SK-N-SH (cell line): ENCODE results near the gene CLEC16A. TPM values are rescaled to one million over a fixed set of nuclear protein-coding genes. Genes with fewer than 3 reads are reported as not detected.

Source experiments
- CTCF ChIA-PET: fragments of 300-600, 350-600 bp; formaldehyde crosslinking; extraction: SDS; loops from one replicate; lab custom pipeline; 2021; lab: Yijun Ruan, JAX
- POLR2A ChIA-PET: fragments of 350-600 bp; sonication (Branson Sonifier 250); formaldehyde crosslinking; extraction: SDS; loops from one replicate; lab custom pipeline; 2020; ENCODE audit warnings: antibody characterized with exemption, inconsistent platforms; lab: Yijun Ruan, JAX
- DNase-seq: peaks from one replicate; pipeline ENCODE4 v3.0.0; 2012
- H2AFZ ChIP-seq: fragments of 200-600 bp; sonication (generic); 2 replicates; pipeline ENCODE4 v1.8.1; 2016; ENCODE audit warnings: antibody characterized with exemption, mild to moderate bottlenecking, low read depth
- H3F3A ChIP-seq: fragments of 200-600 bp; sonication (generic); replicated peaks from 2 replicates; pipeline ENCODE3; 2016; ENCODE audit warnings: antibody characterized with exemption, mild to moderate bottlenecking; ENCODE audit not compliant: insufficient read depth
- H3K27ac ChIP-seq, 2 experiments: fragments of 200-500 bp in 1 of 2; fragments of 200-600 bp in 1 of 2; sonication (Bioruptor generic) in 1 of 2; sonication (generic), shearing (Covaris generic) in 1 of 2; 2 replicates each; pipeline versions ENCODE4 v1.5.1 to v1.6.1; 2014 to 2016; ENCODE audit warnings: low read depth in 2 of 2, inconsistent platforms in 1 of 2, low read length in 1 of 2, mild to moderate bottlenecking in 1 of 2, mixed read lengths in 1 of 2
- H3K27me3 ChIP-seq: fragments of 200-600 bp; sonication (generic), shearing (Covaris generic); 2 replicates; pipeline ENCODE4 v1.6.1; 2016; ENCODE audit warnings: mixed run types; ENCODE audit not compliant: insufficient read depth
- H3K36me3 ChIP-seq, 2 experiments: fragments of 200-500 bp in 1 of 2; fragments of 200-600 bp in 1 of 2; sonication (Bioruptor generic) in 1 of 2; sonication (generic) in 1 of 2; replicated peaks in 1 of 2; 2 replicates each; pipeline versions ENCODE3 to v1.5.1; 2014 to 2016; ENCODE audit warnings: low read length in 1 of 2, mild to moderate bottlenecking in 1 of 2; ENCODE audit not compliant: insufficient read depth in 2 of 2, control insufficient read depth in 1 of 2
- H3K4me1 ChIP-seq, 2 experiments: fragments of 200-500 bp in 1 of 2; fragments of 200-600 bp in 1 of 2; sonication (Bioruptor generic) in 1 of 2; sonication (generic), shearing (Covaris generic) in 1 of 2; 2 replicates each; pipeline versions ENCODE4 v1.5.1 to v1.6.1; 2014 to 2016; ENCODE audit warnings: low read depth in 1 of 2, low read length in 1 of 2, mixed run types in 1 of 2; ENCODE audit not compliant: insufficient read depth in 2 of 2, control insufficient read depth in 1 of 2
- H3K4me2 ChIP-seq: fragments of 200-600 bp; sonication (generic), shearing (Covaris generic); 2 replicates; pipeline ENCODE4 v1.6.1; 2017; ENCODE audit warnings: mixed run types
- H3K4me3 ChIP-seq, 2 experiments: fragments of 200-500 bp in 1 of 2; fragments of 200-600 bp in 1 of 2; sonication (Bioruptor generic) in 1 of 2; sonication (generic), shearing (Covaris generic) in 1 of 2; 2 replicates each; pipeline versions ENCODE4 v1.5.1 to v1.8.1; 2014 to 2016; ENCODE audit warnings: low read depth in 2 of 2, inconsistent platforms in 1 of 2, low read length in 1 of 2, mild to moderate bottlenecking in 1 of 2, mixed read lengths in 1 of 2, moderate library complexity in 1 of 2
- H3K79me2 ChIP-seq: fragments of 200-600 bp; sonication (generic); 2 replicates; pipeline ENCODE4 v1.8.1; 2017; ENCODE audit warnings: mild to moderate bottlenecking; ENCODE audit not compliant: insufficient read depth
- H3K9ac ChIP-seq: fragments of 200-600 bp; sonication (generic); 2 replicates; pipeline ENCODE4 v1.6.1; 2017; ENCODE audit warnings: mixed run types
- H3K9me2 ChIP-seq: fragments of 200-600 bp; sonication (generic); 2 replicates; pipeline ENCODE4 v1.6.1; 2017; ENCODE audit warnings: mixed run types
- H3K9me3 ChIP-seq: fragments of 200-600 bp; sonication (generic); 2 replicates; pipeline ENCODE4 v1.6.1; 2017; ENCODE audit warnings: mixed run types, mild to moderate bottlenecking, moderate library complexity
- H4K20me1 ChIP-seq: fragments of 200-600 bp; sonication (generic); 2 replicates; pipeline ENCODE4 v1.6.1; 2017; ENCODE audit warnings: mild to moderate bottlenecking, mixed run types; ENCODE audit not compliant: insufficient read depth
- CHD2 ChIP-seq: fragments of 150-350 bp; IDR thresholded peaks from 2 replicates; pipeline ENCODE4 v1.6.1; 2018; ENCODE audit warnings: low read length; ENCODE audit not compliant: partially characterized antibody
- ELF1 ChIP-seq: IDR thresholded peaks from 2 replicates; pipeline ENCODE4 v1.4.0; 2012
- FOXJ3 ChIP-seq: sonication (generic); formaldehyde crosslinking; IDR thresholded peaks from 2 replicates; pipeline ENCODE4 v1.5.1; 2020; ENCODE audit warnings: mild to moderate bottlenecking, missing genetic modification reagents
- GABPA ChIP-seq: IDR thresholded peaks from 2 replicates; pipeline ENCODE4 v1.4.0; 2012; ENCODE audit warnings: low read depth, mild to moderate bottlenecking
- GATA2 ChIP-seq: sonication (generic); formaldehyde crosslinking; IDR thresholded peaks from 2 replicates; pipeline ENCODE4 v1.5.0; 2020; ENCODE audit warnings: mild to moderate bottlenecking, missing genetic modification reagents
- JUND ChIP-seq: IDR thresholded peaks from 2 replicates; pipeline ENCODE4 v1.4.0; 2012
- NRF1 ChIP-seq: IDR thresholded peaks from 2 replicates; pipeline ENCODE4 v1.6.1; 2012; ENCODE audit warnings: low read depth, mild to moderate bottlenecking, low read length
- RCOR1 ChIP-seq: fragments of 150-350 bp; IDR thresholded peaks from 2 replicates; pipeline ENCODE4 v1.6.1; 2017; ENCODE audit warnings: antibody characterized with exemption, low read length
- RFX5 ChIP-seq: IDR thresholded peaks from 2 replicates; pipeline ENCODE4 v1.6.1; 2012; ENCODE audit warnings: mild to moderate bottlenecking, improper control_type of control experiment, low read length
- RXRA ChIP-seq: IDR thresholded peaks from 2 replicates; pipeline ENCODE4 v1.4.0; 2012; ENCODE audit warnings: low read depth, mild to moderate bottlenecking, borderline replicate concordance
- SIN3A ChIP-seq: IDR thresholded peaks from 2 replicates; pipeline ENCODE4 v1.6.1; 2012; ENCODE audit warnings: low read depth, mild to moderate bottlenecking, low read length, moderate library complexity, borderline replicate concordance
- SMC3 ChIP-seq: IDR thresholded peaks from 2 replicates; pipeline ENCODE4 v1.6.1; 2012; ENCODE audit warnings: low read depth, low read length, improper control_type of control experiment
- TAF1 ChIP-seq: IDR thresholded peaks from 2 replicates; pipeline ENCODE4 v1.6.1; 2012; ENCODE audit warnings: low read depth, mild to moderate bottlenecking, low read length, moderate library complexity, borderline replicate concordance
- TCF12 ChIP-seq: IDR thresholded peaks from 2 replicates; pipeline ENCODE4 v1.4.0; 2012
- TEAD4 ChIP-seq: IDR thresholded peaks from 2 replicates; pipeline ENCODE4 v1.4.0; 2012; ENCODE audit warnings: mild to moderate bottlenecking, borderline replicate concordance; ENCODE audit not compliant: insufficient read depth
- WGBS: methylation state at CpG from one replicate; pipeline ENCODE4 v1.1.6; 2017; ENCODE audit warnings: low lambda C conversion rate; 5-methylcytosine and 5-hydroxymethylcytosine counted together
- polyA plus RNA-seq, 3 experiments: library from polyadenylated mRNA; depleted of rRNA; stranded (reverse); fragments of >200 nt; gene quantifications; 2 replicates each; pipeline ENCODE4 v1.2.3, GENCODE V29; 2012
- TF ChIP-seq, protein P1 (sequence below): fragments of 150-350 bp; IDR thresholded peaks from 2 replicates; pipeline ENCODE4 v1.6.1; 2017; ENCODE audit warnings: antibody characterized with exemption, low read length, low read depth, borderline replicate concordance
- TF ChIP-seq, protein P2 (sequence below): IDR thresholded peaks from 2 replicates; pipeline ENCODE4; 2012
- TF ChIP-seq, protein P3 (sequence below): IDR thresholded peaks from 2 replicates; pipeline ENCODE4 v1.4.0; 2012; ENCODE audit warnings: low read depth, borderline replicate concordance
- TF ChIP-seq, protein P4 (sequence below): IDR thresholded peaks from 2 replicates; pipeline ENCODE4 v1.6.1; 2012; ENCODE audit warnings: mild to moderate bottlenecking, low read depth, low read length, moderate library complexity
- TF ChIP-seq, protein P5 (sequence below): IDR thresholded peaks from 2 replicates; pipeline ENCODE4 v1.4.0; 2012; ENCODE audit warnings: low read depth, borderline replicate concordance

CLEC16A gene
- polyA plus RNA-seq, 1 of the 3 experiments (the other 2 are of a cell fraction), result 13.7 TPM

DNA sequence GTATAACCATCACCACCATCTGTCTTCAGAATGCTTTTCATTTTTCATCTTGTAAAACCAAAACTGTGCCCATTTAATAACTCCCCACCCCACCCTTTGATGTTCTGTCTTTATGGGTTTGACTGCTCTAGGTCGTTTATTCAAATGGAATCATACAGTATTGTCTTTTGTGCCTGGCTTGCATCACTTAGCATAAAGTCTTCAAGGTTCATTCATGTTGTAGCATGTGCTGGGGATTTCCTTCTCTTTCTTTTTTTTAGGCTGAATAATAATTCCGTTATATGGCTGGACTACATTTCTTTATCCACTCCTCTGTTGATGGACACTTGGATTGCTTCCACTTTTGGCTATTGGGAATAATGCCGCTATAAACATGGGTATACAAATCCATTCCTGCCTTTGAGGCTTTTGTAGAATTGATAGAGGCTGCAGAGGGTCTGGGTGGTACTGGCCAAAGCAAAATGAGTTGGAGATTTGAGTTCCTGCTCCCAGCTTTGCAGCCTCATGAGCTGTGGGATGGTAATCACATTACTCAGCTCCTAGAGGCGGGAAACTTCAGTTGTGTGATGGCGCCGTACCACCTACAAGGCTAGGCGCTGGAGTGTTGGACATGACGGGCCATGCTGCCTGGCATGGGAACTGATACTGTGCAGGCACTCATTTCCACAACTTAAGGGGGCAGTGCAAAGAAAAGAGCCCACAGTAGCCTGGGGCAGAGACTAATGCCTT lies 64.8 kb downstream of the CLEC16A start:
- no peak overlapping the region for H3K4me3 ChIP-seq
- no peak overlapping the region for H3K4me2 ChIP-seq
- ChIA-PET POLR2A (interaction anchor here (0.6 to 0.7 kb wide), 2 partner anchors 427 to 429 kb away, joined by 3 read pairs; no protein-coding TSS in a partner anchor), CTCF (no interaction called here)
- H3K79me2 ChIP-seq, result no peaks in the 10 kb centered on the region
- no peak overlapping the region for H3K27ac ChIP-seq
- 77% methylated on average over 8 of the region's 8 CpGs for WGBS
- peaks cover 3% of the 10 kb centered on the region for H3F3A ChIP-seq
- H3K9me2 ChIP-seq, result no peaks in the 10 kb centered on the region
- no peak for TF ChIP-seq SIN3A
- no peak for TF ChIP-seq GATA2 (CRISPR knock-in tag)
- TF ChIP-seq SMC3, result no peak
- TF ChIP-seq TEAD4, result no peak
- TF ChIP-seq, protein P1, sequence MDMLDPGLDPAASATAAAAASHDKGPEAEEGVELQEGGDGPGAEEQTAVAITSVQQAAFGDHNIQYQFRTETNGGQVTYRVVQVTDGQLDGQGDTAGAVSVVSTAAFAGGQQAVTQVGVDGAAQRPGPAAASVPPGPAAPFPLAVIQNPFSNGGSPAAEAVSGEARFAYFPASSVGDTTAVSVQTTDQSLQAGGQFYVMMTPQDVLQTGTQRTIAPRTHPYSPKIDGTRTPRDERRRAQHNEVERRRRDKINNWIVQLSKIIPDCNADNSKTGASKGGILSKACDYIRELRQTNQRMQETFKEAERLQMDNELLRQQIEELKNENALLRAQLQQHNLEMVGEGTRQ, result no peak
- no peak for TF ChIP-seq RFX5
- no peak for TF ChIP-seq CHD2
- no peak for TF ChIP-seq NRF1
- no peak for TF ChIP-seq FOXJ3 (CRISPR knock-in tag)
- TF ChIP-seq, protein P2, sequence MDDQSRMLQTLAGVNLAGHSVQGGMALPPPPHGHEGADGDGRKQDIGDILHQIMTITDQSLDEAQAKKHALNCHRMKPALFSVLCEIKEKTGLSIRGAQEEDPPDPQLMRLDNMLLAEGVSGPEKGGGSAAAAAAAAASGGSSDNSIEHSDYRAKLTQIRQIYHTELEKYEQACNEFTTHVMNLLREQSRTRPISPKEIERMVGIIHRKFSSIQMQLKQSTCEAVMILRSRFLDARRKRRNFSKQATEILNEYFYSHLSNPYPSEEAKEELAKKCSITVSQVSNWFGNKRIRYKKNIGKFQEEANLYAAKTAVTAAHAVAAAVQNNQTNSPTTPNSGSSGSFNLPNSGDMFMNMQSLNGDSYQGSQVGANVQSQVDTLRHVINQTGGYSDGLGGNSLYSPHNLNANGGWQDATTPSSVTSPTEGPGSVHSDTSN, result no peak
- no peak for TF ChIP-seq ELF1
- TF ChIP-seq, protein P3, sequence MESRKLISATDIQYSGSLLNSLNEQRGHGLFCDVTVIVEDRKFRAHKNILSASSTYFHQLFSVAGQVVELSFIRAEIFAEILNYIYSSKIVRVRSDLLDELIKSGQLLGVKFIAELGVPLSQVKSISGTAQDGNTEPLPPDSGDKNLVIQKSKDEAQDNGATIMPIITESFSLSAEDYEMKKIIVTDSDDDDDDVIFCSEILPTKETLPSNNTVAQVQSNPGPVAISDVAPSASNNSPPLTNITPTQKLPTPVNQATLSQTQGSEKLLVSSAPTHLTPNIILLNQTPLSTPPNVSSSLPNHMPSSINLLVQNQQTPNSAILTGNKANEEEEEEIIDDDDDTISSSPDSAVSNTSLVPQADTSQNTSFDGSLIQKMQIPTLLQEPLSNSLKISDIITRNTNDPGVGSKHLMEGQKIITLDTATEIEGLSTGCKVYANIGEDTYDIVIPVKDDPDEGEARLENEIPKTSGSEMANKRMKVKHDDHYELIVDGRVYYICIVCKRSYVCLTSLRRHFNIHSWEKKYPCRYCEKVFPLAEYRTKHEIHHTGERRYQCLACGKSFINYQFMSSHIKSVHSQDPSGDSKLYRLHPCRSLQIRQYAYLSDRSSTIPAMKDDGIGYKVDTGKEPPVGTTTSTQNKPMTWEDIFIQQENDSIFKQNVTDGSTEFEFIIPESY, result no peak
- TF ChIP-seq TAF1, result no peak
- no peak for TF ChIP-seq GABPA
- TF ChIP-seq, protein P4, sequence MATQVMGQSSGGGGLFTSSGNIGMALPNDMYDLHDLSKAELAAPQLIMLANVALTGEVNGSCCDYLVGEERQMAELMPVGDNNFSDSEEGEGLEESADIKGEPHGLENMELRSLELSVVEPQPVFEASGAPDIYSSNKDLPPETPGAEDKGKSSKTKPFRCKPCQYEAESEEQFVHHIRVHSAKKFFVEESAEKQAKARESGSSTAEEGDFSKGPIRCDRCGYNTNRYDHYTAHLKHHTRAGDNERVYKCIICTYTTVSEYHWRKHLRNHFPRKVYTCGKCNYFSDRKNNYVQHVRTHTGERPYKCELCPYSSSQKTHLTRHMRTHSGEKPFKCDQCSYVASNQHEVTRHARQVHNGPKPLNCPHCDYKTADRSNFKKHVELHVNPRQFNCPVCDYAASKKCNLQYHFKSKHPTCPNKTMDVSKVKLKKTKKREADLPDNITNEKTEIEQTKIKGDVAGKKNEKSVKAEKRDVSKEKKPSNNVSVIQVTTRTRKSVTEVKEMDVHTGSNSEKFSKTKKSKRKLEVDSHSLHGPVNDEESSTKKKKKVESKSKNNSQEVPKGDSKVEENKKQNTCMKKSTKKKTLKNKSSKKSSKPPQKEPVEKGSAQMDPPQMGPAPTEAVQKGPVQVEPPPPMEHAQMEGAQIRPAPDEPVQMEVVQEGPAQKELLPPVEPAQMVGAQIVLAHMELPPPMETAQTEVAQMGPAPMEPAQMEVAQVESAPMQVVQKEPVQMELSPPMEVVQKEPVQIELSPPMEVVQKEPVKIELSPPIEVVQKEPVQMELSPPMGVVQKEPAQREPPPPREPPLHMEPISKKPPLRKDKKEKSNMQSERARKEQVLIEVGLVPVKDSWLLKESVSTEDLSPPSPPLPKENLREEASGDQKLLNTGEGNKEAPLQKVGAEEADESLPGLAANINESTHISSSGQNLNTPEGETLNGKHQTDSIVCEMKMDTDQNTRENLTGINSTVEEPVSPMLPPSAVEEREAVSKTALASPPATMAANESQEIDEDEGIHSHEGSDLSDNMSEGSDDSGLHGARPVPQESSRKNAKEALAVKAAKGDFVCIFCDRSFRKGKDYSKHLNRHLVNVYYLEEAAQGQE, result no peak
- TF ChIP-seq RCOR1, result no peak
- no peak for TF ChIP-seq TCF12
- TF ChIP-seq RXRA, result no peak
- no peak for TF ChIP-seq JUND
- TF ChIP-seq, protein P5, sequence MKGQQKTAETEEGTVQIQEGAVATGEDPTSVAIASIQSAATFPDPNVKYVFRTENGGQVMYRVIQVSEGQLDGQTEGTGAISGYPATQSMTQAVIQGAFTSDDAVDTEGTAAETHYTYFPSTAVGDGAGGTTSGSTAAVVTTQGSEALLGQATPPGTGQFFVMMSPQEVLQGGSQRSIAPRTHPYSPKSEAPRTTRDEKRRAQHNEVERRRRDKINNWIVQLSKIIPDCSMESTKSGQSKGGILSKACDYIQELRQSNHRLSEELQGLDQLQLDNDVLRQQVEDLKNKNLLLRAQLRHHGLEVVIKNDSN, result no peak
- H3K4me1 ChIP-seq, result peaks cover 7 to 13% of the 10 kb centered on the region in 2 experiments; a peak in 1 of 4 replicates
- H3K27me3 ChIP-seq, result no peaks in the 10 kb centered on the region
- no peak overlapping the region for H3K9ac ChIP-seq
- no peak for DNase-seq
- no peaks in the 10 kb centered on the region for H3K9me3 ChIP-seq
- peaks cover 4 to 7% of the 10 kb centered on the region in 2 experiments for H3K36me3 ChIP-seq
- no peaks in the 10 kb centered on the region for H4K20me1 ChIP-seq
- no peak overlapping the region for H2AFZ ChIP-seq
